Measurements from ENCODE around the gene CDK17. TPM values are rescaled to one million over a fixed set of nuclear protein-coding genes. Genes with fewer than 3 reads are reported as not detected.

Gene CDK17
- total and polyA plus RNA-seq, 4 donors, result 5.3 to 69.7 (median 27.7) TPM

Other genes with a start within 250 kb of the CDK17 start
- gene ELK3, start 206.1 kb downstream of the CDK17 start, total RNA-seq, result 10 to 100 TPM; 57.8 to 73.8 TPM
- gene ELK3, start 206.1 kb downstream of the CDK17 start, polyA plus RNA-seq, result 10 to 100 TPM; 13.6 to 14.2 TPM
- gene CFAP54, start 89.1 kb upstream of the CDK17 start, total RNA-seq, result 1 to 10 TPM in 1 of 2 donors, under 1 TPM in 1; 0.91 to 2.2 TPM
- gene CFAP54, start 89.1 kb upstream of the CDK17 start, polyA plus RNA-seq, result under 1 TPM in 1 of 2 donors, not detected in 1; 0.15 TPM